Dendritic cell treated with granulocyte-macrophage colony-stimulating factor and Interleukin-4, amounts not matched to agents 40 ng/mL and 50 ng/mL, for 4 days (primary cell): ENCODE results near the gene KLRD1.

Experiments
- H3K27ac Mint-ChIP-seq: one replicate; pipeline ENCODE4 v1.8.0; 2022; ENCODE audit warnings: mild to moderate bottlenecking, mixed read lengths
- H3K27me3 Mint-ChIP-seq: one replicate; pipeline ENCODE4 v1.8.0; 2022; ENCODE audit warnings: mild to moderate bottlenecking, mixed read lengths
- H3K36me3 Mint-ChIP-seq: one replicate; pipeline ENCODE4 v1.8.0; 2022; ENCODE audit warnings: low read depth, mixed read lengths
- H3K4me1 Mint-ChIP-seq: one replicate; pipeline ENCODE4 v1.8.0; 2022; ENCODE audit warnings: low read depth, mixed read lengths
- H3K4me3 Mint-ChIP-seq: one replicate; pipeline ENCODE4 v1.8.0; 2022; ENCODE audit warnings: mild to moderate bottlenecking, moderate library complexity, mixed read lengths
- H3K9me3 Mint-ChIP-seq: one replicate; pipeline ENCODE4 v1.8.0; 2022; ENCODE audit warnings: mixed read lengths
- intact Hi-C: fragments of 100-400 bp; cut with micrococcal nuclease; formaldehyde crosslinking; loops from one replicate; pipeline ENCODE4 v1.15.0; 2022

KLRD1 gene

GRCh38 chr12:10307630-10308029 is at the start of gene KLRD1:
Gene KLRD1, plus strand, starts transcription at chr12:10307870. Its CDS starts 208 bp downstream, at chr12:10308078.
- Mint-ChIP-seq H3K4me1 (no peaks in the 10 kb centered on the region), H3K4me3 (no peak within 1 kb of the TSS), H3K36me3 (no peaks in the 10 kb centered on the region), H3K27ac (no peak within 1 kb of the TSS), H3K27me3 (no peaks in the 10 kb centered on the region), H3K9me3 (peaks cover 6% of the 10 kb centered on the region)
- intact Hi-C loops = no loop called here

- Mint-ChIP-seq H3K27me3 (no peaks in the 10 kb centered on the region), H3K36me3 (no peaks in the 10 kb centered on the region), H3K9me3 (peaks cover 5% of the 10 kb centered on the region), H3K4me1 (no peaks in the 10 kb centered on the region), H3K4me3 (no peak overlapping the region), H3K27ac (no peak overlapping the region)
- intact Hi-C loops = no loop called here
These were observed 46.7 kb upstream of the KLRD1 start for GRCh38 chr12:10260927-10261326.

GRCh38 chr12:10268037-10268436 is 39.6 kb upstream of the KLRD1 start:
- Mint-ChIP-seq H3K27me3 (no peaks in the 10 kb centered on the region), H3K36me3 (no peaks in the 10 kb centered on the region), H3K4me3 (no peak overlapping the region), H3K4me1 (no peaks in the 10 kb centered on the region), H3K27ac (no peak overlapping the region), H3K9me3 (no peaks in the 10 kb centered on the region)
- intact Hi-C loops = no loop called here

- Mint-ChIP-seq H3K36me3 (no peaks in the 10 kb centered on the region), H3K4me1 (no peaks in the 10 kb centered on the region), H3K27ac (no peak overlapping the region), H3K27me3 (no peaks in the 10 kb centered on the region), H3K4me3 (no peak overlapping the region), H3K9me3 (no peaks in the 10 kb centered on the region)
- intact Hi-C loops = no loop called here
These were observed 35.2 kb upstream of the KLRD1 start for GRCh38 chr12:10272467-10272866.

- Mint-ChIP-seq H3K4me3 (no peak overlapping the region), H3K4me1 (no peaks in the 10 kb centered on the region)
- intact Hi-C loops = no loop called here
These were observed 30.9 kb upstream of the KLRD1 start for GRCh38 chr12:10276774-10277173.

GRCh38 chr12:10278104-10278503 is 29.6 kb upstream of the KLRD1 start:
- Mint-ChIP-seq H3K27me3 (peaks cover 2% of the 10 kb centered on the region), H3K9me3 (no peaks in the 10 kb centered on the region), H3K27ac (no peak overlapping the region), H3K4me1 (peaks cover 7% of the 10 kb centered on the region), H3K36me3 (no peaks in the 10 kb centered on the region), H3K4me3 (no peak overlapping the region)
- intact Hi-C loops = no loop called here

More at GRCh38 chr12:10276774-10277173, 30.9 kb upstream of the KLRD1 start:
- Mint-ChIP-seq H3K27ac (no peak overlapping the region), H3K27me3 (no peaks in the 10 kb centered on the region), H3K9me3 (no peaks in the 10 kb centered on the region), H3K36me3 (no peaks in the 10 kb centered on the region)

- intact Hi-C loops = no loop called here
- no peak overlapping the region for H3K4me3 Mint-ChIP-seq
- no peak overlapping the region for H3K27ac Mint-ChIP-seq
- H3K9me3 Mint-ChIP-seq = no peaks in the 10 kb centered on the region
- peaks cover 3% of the 10 kb centered on the region for H3K27me3 Mint-ChIP-seq
- peaks cover 10% of the 10 kb centered on the region for H3K4me1 Mint-ChIP-seq
- no peaks in the 10 kb centered on the region for H3K36me3 Mint-ChIP-seq
These were observed 27.7 kb upstream of the KLRD1 start for GRCh38 chr12:10279937-10280336.

- Mint-ChIP-seq H3K9me3 (no peaks in the 10 kb centered on the region), H3K27me3 (peaks cover 3% of the 10 kb centered on the region), H3K4me1 (peaks cover 10% of the 10 kb centered on the region), H3K4me3 (no peak overlapping the region), H3K36me3 (no peaks in the 10 kb centered on the region), H3K27ac (no peak overlapping the region)
- intact Hi-C loops = no loop called here
These were observed 24.6 kb upstream of the KLRD1 start for GRCh38 chr12:10283027-10283426.

GRCh38 chr12:10285919-10286318 is 21.8 kb upstream of the KLRD1 start:
- H3K27ac Mint-ChIP-seq = no peak overlapping the region
- H3K27me3 Mint-ChIP-seq = peaks cover 3% of the 10 kb centered on the region
- no peaks in the 10 kb centered on the region for H3K36me3 Mint-ChIP-seq
- intact Hi-C loops = no loop called here
- no peaks in the 10 kb centered on the region for H3K9me3 Mint-ChIP-seq
- H3K4me3 Mint-ChIP-seq = no peak overlapping the region
- peaks cover 10% of the 10 kb centered on the region for H3K4me1 Mint-ChIP-seq

- no peaks in the 10 kb centered on the region for H3K36me3 Mint-ChIP-seq
- H3K4me3 Mint-ChIP-seq = no peak overlapping the region
- no peaks in the 10 kb centered on the region for H3K27me3 Mint-ChIP-seq
- no peaks in the 10 kb centered on the region for H3K4me1 Mint-ChIP-seq
- intact Hi-C loops = no loop called here
- no peak overlapping the region for H3K27ac Mint-ChIP-seq
- no peaks in the 10 kb centered on the region for H3K9me3 Mint-ChIP-seq
These were observed 18.5 kb upstream of the KLRD1 start for GRCh38 chr12:10289005-10289754.

- Mint-ChIP-seq H3K9me3 (no peaks in the 10 kb centered on the region), H3K27ac (no peak overlapping the region), H3K4me1 (no peaks in the 10 kb centered on the region), H3K27me3 (no peaks in the 10 kb centered on the region), H3K4me3 (no peak overlapping the region), H3K36me3 (no peaks in the 10 kb centered on the region)
- intact Hi-C loops = no loop called here
These were observed 16.6 kb upstream of the KLRD1 start for GRCh38 chr12:10291030-10291429.

GRCh38 chr12:10293151-10293550 is 14.5 kb upstream of the KLRD1 start:
- no peaks in the 10 kb centered on the region for H3K4me1 Mint-ChIP-seq
- intact Hi-C loops = no loop called here
- H3K9me3 Mint-ChIP-seq = no peaks in the 10 kb centered on the region
- no peak overlapping the region for H3K4me3 Mint-ChIP-seq
- no peak overlapping the region for H3K27ac Mint-ChIP-seq
- H3K27me3 Mint-ChIP-seq = no peaks in the 10 kb centered on the region
- H3K36me3 Mint-ChIP-seq = no peaks in the 10 kb centered on the region

GRCh38 chr12:10293570-10294227 is 14.0 kb upstream of the KLRD1 start:
- H3K27me3 Mint-ChIP-seq = no peaks in the 10 kb centered on the region
- H3K36me3 Mint-ChIP-seq = no peaks in the 10 kb centered on the region
- no peaks in the 10 kb centered on the region for H3K4me1 Mint-ChIP-seq
- H3K9me3 Mint-ChIP-seq = no peaks in the 10 kb centered on the region
- intact Hi-C loops = no loop called here
- no peak overlapping the region for H3K4me3 Mint-ChIP-seq
- H3K27ac Mint-ChIP-seq = no peak overlapping the region

GRCh38 chr12:10301103-10301502 is 6.6 kb upstream of the KLRD1 start:
- H3K4me3 Mint-ChIP-seq = no peak overlapping the region
- H3K27me3 Mint-ChIP-seq = no peaks in the 10 kb centered on the region
- intact Hi-C loops = no loop called here
- no peaks in the 10 kb centered on the region for H3K4me1 Mint-ChIP-seq
- H3K9me3 Mint-ChIP-seq = peaks cover 13% of the 10 kb centered on the region
- H3K27ac Mint-ChIP-seq = no peak overlapping the region
- no peaks in the 10 kb centered on the region for H3K36me3 Mint-ChIP-seq

- Mint-ChIP-seq H3K9me3 (peaks cover 13% of the 10 kb centered on the region), H3K4me3 (no peak overlapping the region), H3K4me1 (no peaks in the 10 kb centered on the region), H3K27ac (no peak overlapping the region), H3K36me3 (no peaks in the 10 kb centered on the region), H3K27me3 (no peaks in the 10 kb centered on the region)
- intact Hi-C loops = no loop called here
These were observed 3.5 kb upstream of the KLRD1 start for GRCh38 chr12:10304161-10304574.
